RWPE1 (cell line): ENCODE results near the gene YIPF3.

Experiments used
- CTCF ChIA-PET: fragments of 350-600 bp; sonication (Branson Sonifier 250); formaldehyde crosslinking; extraction: SDS; loops from one replicate; lab custom pipeline; 2021; lab: Yijun Ruan, JAX
- POLR2A ChIA-PET: fragments of 400-600 bp; formaldehyde crosslinking; extraction: SDS; loops from one replicate; lab custom pipeline; 2020; ENCODE audit warnings: antibody characterized with exemption; ENCODE audit not compliant: low non-redundant PET; lab: Yijun Ruan, JAX
- DNase-seq: peaks from one replicate; pipeline ENCODE4 v3.0.0; 2012; ENCODE audit warnings: low spot score
- H3K27ac ChIP-seq: fragments of 450-650 bp; 2 replicates; pipeline ENCODE4 v1.5.1; 2017
- TF ChIP-seq, protein P1 (sequence below): fragments of 450-650 bp; conservative IDR thresholded peaks from 2 replicates; pipeline ENCODE4 v1.5.1; 2017; ENCODE audit warnings: low read depth, mild to moderate bottlenecking

Gene YIPF3

DNA sequence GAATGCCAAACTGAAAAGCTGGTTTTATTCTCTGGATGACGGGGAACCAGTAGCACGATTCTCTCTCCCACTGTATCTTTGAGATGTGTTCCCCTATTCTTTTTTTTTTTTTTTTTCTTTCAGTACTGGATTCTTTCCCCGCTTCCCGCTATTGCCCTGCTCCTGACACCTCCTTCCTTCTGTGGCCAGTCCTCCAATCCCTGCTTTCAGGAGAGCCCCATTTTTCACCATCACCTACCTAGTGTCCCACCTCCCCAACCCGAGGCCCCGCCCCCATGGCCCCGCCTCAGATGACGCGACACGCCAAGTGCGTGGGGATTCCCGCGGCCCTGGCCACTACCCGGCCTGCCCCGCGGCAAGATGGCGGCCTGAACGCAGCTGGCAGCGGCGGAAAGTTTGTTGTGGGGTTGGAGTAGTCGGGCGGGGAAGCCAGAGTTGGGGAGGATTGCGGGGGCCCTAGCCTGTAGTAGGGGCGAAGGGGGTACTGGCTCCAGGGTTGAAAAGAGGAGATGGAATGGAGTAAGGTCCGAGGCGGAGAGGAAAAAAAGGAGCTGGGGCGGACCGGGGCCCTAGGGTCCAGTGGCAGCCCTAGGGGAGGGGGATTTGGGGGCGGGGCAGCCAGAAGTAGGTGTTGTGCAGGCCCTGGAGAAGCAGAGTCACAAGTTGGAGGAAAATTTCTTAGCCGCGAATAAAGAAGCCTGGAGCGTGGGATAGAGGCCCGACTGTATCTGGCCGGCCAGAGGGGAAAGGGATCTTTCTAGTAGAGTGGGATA, 39.3 kb downstream of the YIPF3 start, which contains the start of gene TJAP1:
TJAP1 (plus strand) TSS at position 336 of the 773 bp plus-strand sequence. CDS start 21,432 bp downstream, outside the sequence.
- CTCF ChIA-PET, result no interaction called here
- POLR2A ChIA-PET, result interaction anchor here (0.6 to 1.0 kb wide), 4 partner anchors 11 to 195 kb away, joined by 3 to 8 read pairs (median 5); no protein-coding TSS in a partner anchor
- DNase-seq, result peak; percentile 91
- peak within 1 kb of the TSS; percentile 79 for H3K27ac ChIP-seq
- TF ChIP-seq, protein P1, sequence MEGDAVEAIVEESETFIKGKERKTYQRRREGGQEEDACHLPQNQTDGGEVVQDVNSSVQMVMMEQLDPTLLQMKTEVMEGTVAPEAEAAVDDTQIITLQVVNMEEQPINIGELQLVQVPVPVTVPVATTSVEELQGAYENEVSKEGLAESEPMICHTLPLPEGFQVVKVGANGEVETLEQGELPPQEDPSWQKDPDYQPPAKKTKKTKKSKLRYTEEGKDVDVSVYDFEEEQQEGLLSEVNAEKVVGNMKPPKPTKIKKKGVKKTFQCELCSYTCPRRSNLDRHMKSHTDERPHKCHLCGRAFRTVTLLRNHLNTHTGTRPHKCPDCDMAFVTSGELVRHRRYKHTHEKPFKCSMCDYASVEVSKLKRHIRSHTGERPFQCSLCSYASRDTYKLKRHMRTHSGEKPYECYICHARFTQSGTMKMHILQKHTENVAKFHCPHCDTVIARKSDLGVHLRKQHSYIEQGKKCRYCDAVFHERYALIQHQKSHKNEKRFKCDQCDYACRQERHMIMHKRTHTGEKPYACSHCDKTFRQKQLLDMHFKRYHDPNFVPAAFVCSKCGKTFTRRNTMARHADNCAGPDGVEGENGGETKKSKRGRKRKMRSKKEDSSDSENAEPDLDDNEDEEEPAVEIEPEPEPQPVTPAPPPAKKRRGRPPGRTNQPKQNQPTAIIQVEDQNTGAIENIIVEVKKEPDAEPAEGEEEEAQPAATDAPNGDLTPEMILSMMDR, result no peak

GRCh38 chr6:43476746-43477145, 40.0 kb downstream of the YIPF3 start:
- no peak overlapping the region for H3K27ac ChIP-seq
- ChIA-PET POLR2A (interaction anchor here (0.6 to 1.0 kb wide), 3 partner anchors 12 to 194 kb away, joined by 4 to 8 read pairs (median 6); no protein-coding TSS in a partner anchor), CTCF (no interaction called here)
- TF ChIP-seq, protein P1, result no peak
- no peak for DNase-seq

- H3K27ac ChIP-seq, result no peak overlapping the region
- POLR2A ChIA-PET, result no interaction called here
- TF ChIP-seq, protein P1, result no peak
- no peak for DNase-seq
- CTCF ChIA-PET, result no interaction called here
These were observed 41.2 kb downstream of the YIPF3 start for GRCh38 chr6:43475516-43475915.

- no peak for DNase-seq
- ChIA-PET CTCF (no interaction called here), POLR2A (no interaction called here)
- no peak overlapping the region for H3K27ac ChIP-seq
- TF ChIP-seq, protein P1, result no peak
These were observed 44.2 kb downstream of the YIPF3 start for GRCh38 chr6:43472515-43472914.

DNA sequence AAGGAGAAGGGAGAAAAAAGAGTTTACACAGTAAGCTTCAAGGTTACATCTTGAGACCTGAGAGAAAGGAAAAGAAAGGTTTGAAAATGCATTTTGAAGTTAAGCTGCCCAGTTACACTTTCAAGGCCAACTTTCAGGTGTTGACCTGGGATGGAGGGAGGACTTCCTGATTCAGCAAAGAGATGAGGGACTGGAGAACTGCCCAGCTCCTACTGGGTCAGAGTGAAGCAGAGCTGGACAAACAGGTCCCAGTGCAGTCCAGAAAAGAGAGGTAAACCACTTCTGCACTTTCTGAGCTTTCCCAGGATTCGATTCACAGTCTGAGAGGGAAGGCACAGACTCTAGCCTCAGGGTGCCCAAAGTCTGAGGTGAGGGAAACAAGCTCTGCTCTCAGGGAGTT, 45.3 kb downstream of the YIPF3 start:
- ChIA-PET CTCF (interaction anchor here (0.6 to 1.1 kb wide), 3 partner anchors 14 to 25 kb away, joined by 3 to 4 read pairs (median 4); no protein-coding TSS in a partner anchor), POLR2A (no interaction called here)
- H3K27ac ChIP-seq, result no peak overlapping the region
- DNase-seq, result no peak
- TF ChIP-seq, protein P1, result no peak

GRCh38 chr6:43469947-43470346, 46.8 kb downstream of the YIPF3 start:
- no peak for DNase-seq
- POLR2A ChIA-PET, result no interaction called here
- CTCF ChIA-PET, result interaction anchor here (0.6 to 0.7 kb wide), 2 partner anchors 10 to 13 kb away, joined by 4 read pairs; no protein-coding TSS in a partner anchor
- no peak overlapping the region for H3K27ac ChIP-seq
- TF ChIP-seq, protein P1, result no peak
